Measurements from ENCODE around the gene SEL1L2. TPM values are rescaled to one million over a fixed set of nuclear protein-coding genes. Genes with fewer than 3 reads are reported as not detected.

Gene SEL1L2
- total and polyA plus RNA-seq, 9 of the 15 experiments (the other 6 are each of a cell fraction or from before 2014, with no cell fraction given), result not detected

GRCh38 chr20:13816757-13817156 lies 173.7 kb downstream of the SEL1L2 start:
- Histone ChIP-seq H3K4me2 (ENCODE audit: insufficient read depth, low read length) (no peak overlapping the region), H3K4me1 (replicated peaks in 1 of 2; ENCODE audit: control insufficient read depth in 2 of 2, insufficient read depth in 2 of 2, low read length in 2 of 2) (no peaks in the 10 kb centered on the region; a peak in 1 of 5 replicates), H3K79me2 (ENCODE audit: control insufficient read depth, insufficient read depth, low read length) (no peaks in the 10 kb centered on the region), H3K9me3 (replicated peaks; ENCODE audit: control insufficient read depth, insufficient read depth, low read depth, low read length) (no peaks in the 10 kb centered on the region), H3K27me3 (ENCODE audit: control insufficient read depth in 2 of 2, insufficient read depth in 2 of 2, low read length in 2 of 2) (no peaks in the 10 kb centered on the region), H3K9me1 (ENCODE audit: control insufficient read depth, insufficient read depth, low read length) (no peaks in the 10 kb centered on the region), H3K36me3 (ENCODE audit: control insufficient read depth, insufficient read depth, low read length) (peaks cover 65% of the 10 kb centered on the region; the same call in 2 of the 3 replicates), H2AFZ (ENCODE audit: low read depth, low read length) (no peak overlapping the region), H3K27ac (ENCODE audit: extremely low read depth, low read depth, low read length) (no peak overlapping the region), H3K4me3 (no peak overlapping the region), H4K20me1 (replicated peaks; ENCODE audit: control insufficient read depth, insufficient read depth, low read length) (no peaks in the 10 kb centered on the region), H3K9ac (ENCODE audit: insufficient read depth in 1 of 2, low read depth in 2 of 2, low read length in 2 of 2) (no peak overlapping the region)
- in situ Hi-C loops (cut with MboI), result no loop called here
- DNase-seq (ENCODE audit: extremely low read depth in 1 of 4, low spot score in 3 of 4), result no peak
- BruUV-seq (replicated peaks), result no TSS peak
- POLR2A ChIA-PET, result no interaction called here
- CTCF ChIA-PET (ENCODE audit: low intra/inter-chr PET ratio), result no interaction called here
- intact Hi-C loops (cut with micrococcal nuclease), result no loop called here
- FAIRE-seq, result no peak
- no peak for ATAC-seq
- WGBS (ENCODE audit: insufficient coverage, low coverage, missing lambda C conversion rate), result 83% methylated on average over 3 of the region's 3 CpGs
- TF ChIP-seq KLF1 (tag; IDR thresholded peaks at IDR 0.05), result no peak
- no peak for TF ChIP-seq RB1 (IDR thresholded peaks at IDR 0.05; ENCODE audit: low read depth)
- no peak for TF ChIP-seq ZNF165 (CRISPR knock-in tag; IDR thresholded peaks at IDR 0.05; ENCODE audit: borderline replicate concordance)
- TF ChIP-seq AFF1 (IDR thresholded peaks at IDR 0.05; ENCODE audit: low read depth in 1 of 2, partially characterized antibody in 2 of 2), result no peak
- no peak for TF ChIP-seq ZNF224 (CRISPR knock-in tag; IDR thresholded peaks at IDR 0.05)
- no peak for TF ChIP-seq NUFIP1 (IDR thresholded peaks at IDR 0.05; ENCODE audit: partially characterized antibody)
- no peak for TF ChIP-seq PHB (CRISPR knock-in tag; IDR thresholded peaks at IDR 0.05)
- TF ChIP-seq ZEB2 (IDR thresholded peaks at IDR 0.05), result no peak
- TF ChIP-seq BRF2 (IDR thresholded peaks at IDR 0.05; ENCODE audit: borderline replicate concordance, insufficient read depth, insufficient read length), result no peak
- no peak for TF ChIP-seq ZNF280B (CRISPR knock-in tag; IDR thresholded peaks at IDR 0.05)
- TF ChIP-seq IRF2 (CRISPR knock-in tag; IDR thresholded peaks at IDR 0.05), result no peak
- no peak for TF ChIP-seq NFATC3 (IDR thresholded peaks at IDR 0.05)

All from K562 (cell line).